Liver (tissue), 9 donors: Measurements from ENCODE around the gene NDUFS3. TPM values are rescaled to one million over a fixed set of nuclear protein-coding genes. Genes with fewer than 3 reads are reported as not detected.

Experiments
- DNase-seq: peaks from one replicate; pipeline ENCODE4 v3.0.0-alpha.2; 2017; ENCODE audit warnings: low spot score
- H3K27ac ChIP-seq, 2 donors: one replicate each; pipeline ENCODE4 v1.7.0; 2013; ENCODE audit warnings: inconsistent platforms in 2 of 2, low read length in 2 of 2, control low read depth in 1 of 2, low read depth in 1 of 2, mild to moderate bottlenecking in 1 of 2
- H3K27me3 ChIP-seq, 4 donors: one replicate each; pipeline versions ENCODE4 v1.6.1 to v1.7.0; 2013; ENCODE audit warnings: low read length in 3 of 4, inconsistent platforms in 1 of 4, mild to moderate bottlenecking in 1 of 4, moderate library complexity in 1 of 4; ENCODE audit not compliant: control insufficient read depth in 4 of 4, insufficient read depth in 4 of 4
- H3K36me3 ChIP-seq, 4 donors: one replicate each; pipeline versions ENCODE4 v1.6.1 to v1.7.0; 2013; ENCODE audit warnings: low read length in 3 of 4, mild to moderate bottlenecking in 3 of 4, low read depth in 1 of 4, moderate library complexity in 1 of 4; ENCODE audit not compliant: control insufficient read depth in 4 of 4, insufficient read depth in 3 of 4
- H3K4me1 ChIP-seq, 4 donors: one replicate each; pipeline versions ENCODE4 v1.6.1 to v1.7.0; 2013; ENCODE audit warnings: low read length in 3 of 4, mild to moderate bottlenecking in 3 of 4, moderate library complexity in 1 of 4; ENCODE audit not compliant: control insufficient read depth in 4 of 4, insufficient read depth in 4 of 4
- H3K4me3 ChIP-seq, 3 donors: one replicate each; pipeline versions ENCODE4 v1.6.1 to v1.7.0; 2013; ENCODE audit warnings: low read length in 3 of 3, control low read depth in 1 of 3, low read depth in 1 of 3, mild to moderate bottlenecking in 1 of 3
- H3K9ac ChIP-seq, 2 donors: one replicate each; pipeline ENCODE4 v1.7.0; 2013; ENCODE audit warnings: low read length in 2 of 2, mild to moderate bottlenecking in 2 of 2, moderate library complexity in 2 of 2, control low read depth in 1 of 2, low read depth in 1 of 2
- H3K9me3 ChIP-seq, 4 donors: one replicate each; pipeline versions ENCODE4 v1.6.1 to v1.7.0; 2013; ENCODE audit warnings: low read length in 3 of 4; ENCODE audit not compliant: control insufficient read depth in 4 of 4
- FOXA1 ChIP-seq: IDR thresholded peaks from 2 replicates; pipeline ENCODE4 v1.6.1; 2016; ENCODE audit warnings: antibody characterized with exemption
- FOXA2 ChIP-seq: IDR thresholded peaks from 2 replicates; pipeline ENCODE4 v1.6.1; 2016; ENCODE audit warnings: antibody characterized with exemption
- GABPA ChIP-seq, 2 donors: IDR thresholded peaks in 1 of 2; conservative IDR thresholded peaks in 1 of 2; 2 replicates each; pipeline ENCODE4 v1.6.1; 2016; ENCODE audit warnings: antibody characterized with exemption in 2 of 2, mild to moderate bottlenecking in 1 of 2, moderate library complexity in 1 of 2
- MAX ChIP-seq: IDR thresholded peaks from 2 replicates; pipeline ENCODE4 v1.6.1; 2016; ENCODE audit warnings: antibody characterized with exemption
- TAF1 ChIP-seq: conservative IDR thresholded peaks from 2 replicates; pipeline ENCODE4 v1.6.1; 2016; ENCODE audit warnings: antibody characterized with exemption, mild to moderate bottlenecking
- YY1 ChIP-seq: IDR thresholded peaks from 2 replicates; pipeline ENCODE4 v1.6.1; 2016; ENCODE audit warnings: antibody characterized with exemption, mild to moderate bottlenecking
- WGBS: extraction: QIAGEN DNeasy Blood & Tissue Kit; methylation state at CpG from one replicate; pipeline ENCODE4 v1.1.7; 2013; 5-methylcytosine and 5-hydroxymethylcytosine counted together
- polyA plus RNA-seq, 2 donors: library from polyadenylated mRNA; stranded (reverse) in 1 of 2; unstranded in 1 of 2; fragments of 200-250 nt in 1 of 2; fragments of >200 nt in 1 of 2; fragmentation: Nextera tagmentation in 1 of 2; extraction: Ambion mirVana in 1 of 2; gene quantifications; one replicate each; pipeline versions ENCODE4 v1.2.1 to v1.2.3, GENCODE V29; 2013 to 2015
- total RNA-seq, 2 donors: library from RNA; depleted of rRNA; stranded (reverse); fragments of >200 nt; gene quantifications; one replicate each; pipeline ENCODE4 v1.2.3, GENCODE V29; 2014
- TF ChIP-seq, protein P1 (sequence below): IDR thresholded peaks from 2 replicates; pipeline ENCODE4 v1.6.1; 2016; ENCODE audit warnings: antibody characterized with exemption, mild to moderate bottlenecking
- TF ChIP-seq, protein P2 (sequence below): IDR thresholded peaks from 2 replicates; pipeline ENCODE4 v1.6.1; 2016; ENCODE audit warnings: antibody characterized with exemption
- donor health status: healthy.
- donor health status: healthy.
- donor health status: healthy.
- donor health status: healthy.
- donor health status: healthy.

The NDUFS3 gene
- total and polyA plus RNA-seq, 4 donors: 43.8 to 101 (median 67.8) TPM

- no peak for TF ChIP-seq TAF1
- TF ChIP-seq FOXA1: no peak
- TF ChIP-seq GABPA (IDR thresholded peaks at IDR 0.05 in 1 of 2, conservative IDR thresholded peaks at IDR 0.05 in 1 of 2): no peak
- no peak for TF ChIP-seq FOXA2
- TF ChIP-seq YY1: no peak
- TF ChIP-seq, protein P1, sequence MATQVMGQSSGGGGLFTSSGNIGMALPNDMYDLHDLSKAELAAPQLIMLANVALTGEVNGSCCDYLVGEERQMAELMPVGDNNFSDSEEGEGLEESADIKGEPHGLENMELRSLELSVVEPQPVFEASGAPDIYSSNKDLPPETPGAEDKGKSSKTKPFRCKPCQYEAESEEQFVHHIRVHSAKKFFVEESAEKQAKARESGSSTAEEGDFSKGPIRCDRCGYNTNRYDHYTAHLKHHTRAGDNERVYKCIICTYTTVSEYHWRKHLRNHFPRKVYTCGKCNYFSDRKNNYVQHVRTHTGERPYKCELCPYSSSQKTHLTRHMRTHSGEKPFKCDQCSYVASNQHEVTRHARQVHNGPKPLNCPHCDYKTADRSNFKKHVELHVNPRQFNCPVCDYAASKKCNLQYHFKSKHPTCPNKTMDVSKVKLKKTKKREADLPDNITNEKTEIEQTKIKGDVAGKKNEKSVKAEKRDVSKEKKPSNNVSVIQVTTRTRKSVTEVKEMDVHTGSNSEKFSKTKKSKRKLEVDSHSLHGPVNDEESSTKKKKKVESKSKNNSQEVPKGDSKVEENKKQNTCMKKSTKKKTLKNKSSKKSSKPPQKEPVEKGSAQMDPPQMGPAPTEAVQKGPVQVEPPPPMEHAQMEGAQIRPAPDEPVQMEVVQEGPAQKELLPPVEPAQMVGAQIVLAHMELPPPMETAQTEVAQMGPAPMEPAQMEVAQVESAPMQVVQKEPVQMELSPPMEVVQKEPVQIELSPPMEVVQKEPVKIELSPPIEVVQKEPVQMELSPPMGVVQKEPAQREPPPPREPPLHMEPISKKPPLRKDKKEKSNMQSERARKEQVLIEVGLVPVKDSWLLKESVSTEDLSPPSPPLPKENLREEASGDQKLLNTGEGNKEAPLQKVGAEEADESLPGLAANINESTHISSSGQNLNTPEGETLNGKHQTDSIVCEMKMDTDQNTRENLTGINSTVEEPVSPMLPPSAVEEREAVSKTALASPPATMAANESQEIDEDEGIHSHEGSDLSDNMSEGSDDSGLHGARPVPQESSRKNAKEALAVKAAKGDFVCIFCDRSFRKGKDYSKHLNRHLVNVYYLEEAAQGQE: no peak
- TF ChIP-seq MAX: no peak
- Histone ChIP-seq H3K9me3 (no peaks in the 10 kb centered on the region), H3K4me1 (peaks cover 6 to 44% (median 37%) of the 10 kb centered on the region in 4 donors), H3K27me3 (no peaks in the 10 kb centered on the region), H3K9ac (no peak overlapping the region), H3K4me3 (no peak overlapping the region), H3K36me3 (peaks cover 0 to 15% (median 4%) of the 10 kb centered on the region in 4 donors), H3K27ac (no peak overlapping the region)
- no peak for DNase-seq
- WGBS: 49% methylated on average over 11 of the region's 11 CpGs
Measured at GRCh38 chr11:47573321-47573720, 5.6 kb upstream of the NDUFS3 start.

DNA sequence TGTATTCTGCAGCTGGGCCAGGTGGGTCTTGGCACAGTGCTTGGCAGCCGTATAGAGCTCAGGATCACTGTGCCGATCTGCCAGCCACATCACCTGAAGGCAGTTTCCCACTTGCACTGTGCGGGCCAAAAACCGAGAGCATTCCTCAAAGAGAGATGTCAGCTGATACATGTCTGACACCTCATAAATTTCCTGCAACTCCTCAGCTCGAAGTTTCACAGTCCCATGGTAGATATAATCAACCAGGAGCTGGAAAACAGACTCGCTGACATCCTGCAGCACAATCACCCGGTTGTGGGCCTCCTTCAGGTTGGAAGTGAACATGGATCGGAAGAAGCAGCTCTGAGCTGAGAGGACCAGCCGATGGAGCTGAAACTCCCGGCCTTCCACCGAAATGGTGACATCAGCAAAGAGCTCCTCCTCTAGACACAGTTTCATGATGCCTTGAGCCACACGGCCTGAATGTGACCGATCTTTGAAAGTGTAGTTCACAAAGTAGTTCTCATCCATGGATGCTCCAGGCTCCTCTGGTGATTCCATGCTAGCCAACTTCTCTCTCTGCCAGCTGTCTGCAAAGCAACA lies 1.3 kb upstream of the NDUFS3 start:
- Histone ChIP-seq H3K9ac (peak overlapping the region in 1 of 2 donors; percentile 42), H3K4me3 (peak overlapping the region in 1 of 3 donors; percentile 90), H3K27me3 (no peaks in the 10 kb centered on the region), H3K27ac (no peak overlapping the region), H3K36me3 (peaks cover 1 to 23% (median 17%) of the 10 kb centered on the region in 4 donors), H3K4me1 (peaks cover 8 to 46% (median 40%) of the 10 kb centered on the region in 4 donors), H3K9me3 (no peaks in the 10 kb centered on the region)
- TF ChIP-seq MAX: no peak
- TF ChIP-seq GABPA (IDR thresholded peaks at IDR 0.05 in 1 of 2, conservative IDR thresholded peaks at IDR 0.05 in 1 of 2): no peak
- TF ChIP-seq FOXA2: no peak
- no peak for TF ChIP-seq FOXA1
- no peak for DNase-seq
- WGBS: 89% methylated on average over 13 of the region's 13 CpGs

DNA sequence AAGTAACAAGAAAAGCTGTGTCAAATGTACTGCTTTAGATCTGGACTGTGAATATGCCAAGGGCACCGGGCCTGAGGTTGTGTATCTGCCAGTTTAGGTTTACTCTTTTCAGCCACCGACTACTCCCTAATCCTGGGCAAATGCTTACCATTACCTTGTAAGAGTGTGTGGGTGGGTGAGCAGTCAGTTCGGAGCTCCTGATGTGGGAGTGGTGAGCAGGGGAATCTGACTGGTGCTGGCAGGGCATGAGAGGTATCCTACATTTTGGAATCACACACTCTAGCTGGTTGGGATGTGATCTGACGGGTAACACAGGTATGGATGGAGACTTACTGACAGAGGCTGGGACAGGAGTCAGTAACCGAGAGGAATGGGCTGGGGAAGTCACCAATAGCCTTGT lies 5.0 kb downstream of the NDUFS3 start:
- Histone ChIP-seq H3K9me3 (no peaks in the 10 kb centered on the region), H3K4me3 (no peak overlapping the region), H3K27me3 (no peaks in the 10 kb centered on the region), H3K36me3 (peaks cover 9 to 42% (median 34%) of the 10 kb centered on the region in 4 donors), H3K27ac (no peak overlapping the region), H3K4me1 (peaks cover 1 to 16% (median 14%) of the 10 kb centered on the region in 4 donors), H3K9ac (no peak overlapping the region)
- TF ChIP-seq, protein P2, sequence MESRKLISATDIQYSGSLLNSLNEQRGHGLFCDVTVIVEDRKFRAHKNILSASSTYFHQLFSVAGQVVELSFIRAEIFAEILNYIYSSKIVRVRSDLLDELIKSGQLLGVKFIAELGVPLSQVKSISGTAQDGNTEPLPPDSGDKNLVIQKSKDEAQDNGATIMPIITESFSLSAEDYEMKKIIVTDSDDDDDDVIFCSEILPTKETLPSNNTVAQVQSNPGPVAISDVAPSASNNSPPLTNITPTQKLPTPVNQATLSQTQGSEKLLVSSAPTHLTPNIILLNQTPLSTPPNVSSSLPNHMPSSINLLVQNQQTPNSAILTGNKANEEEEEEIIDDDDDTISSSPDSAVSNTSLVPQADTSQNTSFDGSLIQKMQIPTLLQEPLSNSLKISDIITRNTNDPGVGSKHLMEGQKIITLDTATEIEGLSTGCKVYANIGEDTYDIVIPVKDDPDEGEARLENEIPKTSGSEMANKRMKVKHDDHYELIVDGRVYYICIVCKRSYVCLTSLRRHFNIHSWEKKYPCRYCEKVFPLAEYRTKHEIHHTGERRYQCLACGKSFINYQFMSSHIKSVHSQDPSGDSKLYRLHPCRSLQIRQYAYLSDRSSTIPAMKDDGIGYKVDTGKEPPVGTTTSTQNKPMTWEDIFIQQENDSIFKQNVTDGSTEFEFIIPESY: no peak
- DNase-seq: no peak
- 94% methylated on average over 5 of the region's 5 CpGs for WGBS
